Thoracic aorta (tissue), 2 donors: ENCODE data around the gene DAND5. TPM values are rescaled to one million over a fixed set of nuclear protein-coding genes. Genes with fewer than 3 reads are reported as not detected.

Source experiments
- ATAC-seq: fragments of 150-250 bp; one replicate; pipeline ENCODE4 v1.8.0; 2017; ENCODE audit warnings: low read depth; ENCODE audit not compliant: insufficient number of reproducible peaks, low FRiP score
- DNase-seq: peaks from one replicate; pipeline ENCODE4 v3.0.0-alpha.2; 2020; ENCODE audit warnings: low spot score
- H3K27ac ChIP-seq, 2 donors: fragments of 200-600 bp; sonication (generic); 1 replicate in 1 of 2; 2 replicates in 1 of 2; pipeline ENCODE4 v1.5.1; 2016; ENCODE audit warnings: mild to moderate bottlenecking in 2 of 2, moderate library complexity in 2 of 2
- H3K27me3 ChIP-seq: fragments of 200-600 bp; sonication (generic); replicated peaks from 2 replicates; pipeline ENCODE4 v1.6.0; 2016; ENCODE audit warnings: mild to moderate bottlenecking; ENCODE audit not compliant: insufficient read depth
- H3K36me3 ChIP-seq: fragments of 200-600 bp; sonication (generic); one replicate; pipeline ENCODE4 v1.5.1; 2016
- H3K4me1 ChIP-seq, 2 donors: fragments of 200-600 bp; sonication (generic); 1 replicate in 1 of 2; 2 replicates in 1 of 2; pipeline versions ENCODE4 v1.5.1 to v1.6.0; 2016; ENCODE audit warnings: low read depth in 2 of 2, mild to moderate bottlenecking in 1 of 2; ENCODE audit not compliant: control insufficient read depth in 1 of 2
- H3K4me3 ChIP-seq: fragments of 200-600 bp; sonication (generic); 2 replicates; pipeline ENCODE4 v1.5.1; 2016; ENCODE audit warnings: mild to moderate bottlenecking
- H3K9me3 ChIP-seq: fragments of 200-600 bp; sonication (generic); 2 replicates; pipeline ENCODE4 v1.5.1; 2016
- CTCF ChIP-seq: fragments of 200-600 bp; sonication (generic); IDR thresholded peaks from one replicate; pipeline ENCODE4 v1.5.1; 2019; ENCODE audit warnings: antibody characterized with exemption
- total RNA-seq, 2 donors: library from RNA; depleted of rRNA; stranded (reverse); fragments of >200 nt; gene quantifications; one replicate each; pipeline versions ENCODE4 v1.1.0 to v1.2.3, GENCODE V29; 2016

The DAND5 gene
- total RNA-seq, 2 donors from 2014 or later, result not detected

GRCh38 chr19:12940897-12941296 is 28.5 kb upstream of the DAND5 start:
- Histone ChIP-seq H3K9me3 (no peaks in the 10 kb centered on the region), H3K27ac (peak overlapping the region in 1 of 2 donors; percentile 10), H3K4me1 (peaks cover 23 to 29% of the 10 kb centered on the region in 2 donors), H3K4me3 (peak overlapping the region; percentile 93), H3K27me3 (no peaks in the 10 kb centered on the region), H3K36me3 (peaks cover 38% of the 10 kb centered on the region)
- DNase-seq (no peak), ATAC-seq (no peak)
- TF ChIP-seq CTCF, result no peak

GRCh38 chr19:12943437-12944044 is 25.8 kb upstream of the DAND5 start:
- DNase-seq (no peak), ATAC-seq (no peak)
- Histone ChIP-seq H3K4me3 (no peak overlapping the region), H3K27me3 (no peaks in the 10 kb centered on the region), H3K9me3 (no peaks in the 10 kb centered on the region), H3K36me3 (peaks cover 50% of the 10 kb centered on the region), H3K27ac (no peak overlapping the region), H3K4me1 (peaks cover 28 to 35% of the 10 kb centered on the region in 2 donors)
- no peak for TF ChIP-seq CTCF

GRCh38 chr19:12944104-12944674 is 25.2 kb upstream of the DAND5 start:
- Histone ChIP-seq H3K4me3 (no peak overlapping the region), H3K27me3 (no peaks in the 10 kb centered on the region), H3K27ac (peak overlapping the region in 1 of 2 donors; percentile 77), H3K36me3 (peaks cover 56% of the 10 kb centered on the region), H3K4me1 (peaks cover 28 to 35% of the 10 kb centered on the region in 2 donors), H3K9me3 (no peaks in the 10 kb centered on the region)
- no peak for TF ChIP-seq CTCF
- DNase-seq (no peak), ATAC-seq (no peak)

GRCh38 chr19:12945479-12946091 is 23.8 kb upstream of the DAND5 start, which contains the start of gene RAD23A:
Gene RAD23A (plus strand): TSS chr19:12945862. CDS start chr19:12945949, 87 bp downstream.
- no peaks in the 10 kb centered on the region for H3K27me3 ChIP-seq
- peak; percentile 77 for ATAC-seq
- peaks cover 60% of the 10 kb centered on the region for H3K36me3 ChIP-seq
- peak within 1 kb of the TSS; percentile 84 for H3K4me3 ChIP-seq
- DNase-seq, result peak; percentile 90
- H3K9me3 ChIP-seq, result no peaks in the 10 kb centered on the region
- H3K27ac ChIP-seq, result peak within 1 kb of the TSS; percentile 77 to 86
- peaks cover 17 to 22% of the 10 kb centered on the region in 2 donors for H3K4me1 ChIP-seq
- TF ChIP-seq CTCF, result no peak

GRCh38 chr19:12946092-12946721 is 23.2 kb upstream of the DAND5 start:
- Histone ChIP-seq H3K4me1 (peaks cover 12 to 16% of the 10 kb centered on the region in 2 donors), H3K36me3 (peaks cover 60% of the 10 kb centered on the region)
- DNase-seq, result no peak

More at GRCh38 chr19:12946092-12946721, 23.2 kb upstream of the DAND5 start:
- TF ChIP-seq CTCF, result no peak
- Histone ChIP-seq H3K9me3 (no peaks in the 10 kb centered on the region), H3K27me3 (no peaks in the 10 kb centered on the region), H3K4me3 (peak overlapping the region; percentile 84), H3K27ac (peak overlapping the region; percentile 77 to 86)
- ATAC-seq, result no peak
